GM19025 (cell line): ENCODE data around the gene ODC1.

Source experiments
- ATAC-seq: cut with Tn5 transposase; IDR thresholded peaks from one replicate; pipeline ENCODE4 v1.9.1; 2021; ENCODE audit warnings: mild to moderate bottlenecking, low read depth, moderate library complexity; ENCODE audit not compliant: unreplicated experiment

Gene ODC1

DNA sequence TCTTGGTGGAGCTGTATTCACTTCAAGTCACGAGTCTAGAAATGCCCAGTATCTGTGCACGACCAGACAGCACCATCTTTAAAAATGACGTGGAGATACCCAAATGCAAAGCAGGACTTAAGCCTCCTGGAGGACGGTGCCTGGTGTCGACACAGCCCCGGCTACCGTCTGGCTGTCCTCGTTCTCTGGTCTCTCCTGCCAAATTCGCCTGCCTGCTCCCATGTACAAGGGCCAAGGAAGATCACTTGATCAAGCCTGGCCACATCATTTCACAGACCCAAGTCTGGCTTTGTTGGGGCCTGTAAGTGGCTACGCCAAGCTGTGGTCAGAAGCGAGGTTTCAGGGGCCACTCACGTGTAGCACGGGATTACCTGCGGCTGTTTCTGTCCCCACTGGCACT is 9.4 kb downstream of the ODC1 start:
- ATAC-seq = no peak

DNA sequence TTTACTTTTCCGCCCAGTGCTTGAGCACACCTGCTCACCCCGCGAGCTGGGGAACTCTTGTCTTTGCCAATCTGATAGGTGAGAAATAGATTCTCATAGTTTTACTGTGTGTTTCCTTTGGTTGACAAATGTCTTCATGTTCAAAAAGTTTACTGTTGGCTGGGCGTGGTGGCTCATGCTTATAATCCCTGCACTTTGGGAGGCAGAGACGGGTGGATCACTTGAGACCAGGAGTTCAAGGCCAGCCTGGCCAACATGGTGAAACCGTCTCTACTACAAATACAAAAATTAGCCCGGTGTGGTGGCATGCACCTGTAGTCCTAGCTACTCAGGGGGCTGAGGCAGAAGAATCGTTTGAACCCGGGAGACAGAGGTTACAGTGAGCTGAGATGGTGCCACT is 10.3 kb downstream of the ODC1 start:
- no peak for ATAC-seq

DNA sequence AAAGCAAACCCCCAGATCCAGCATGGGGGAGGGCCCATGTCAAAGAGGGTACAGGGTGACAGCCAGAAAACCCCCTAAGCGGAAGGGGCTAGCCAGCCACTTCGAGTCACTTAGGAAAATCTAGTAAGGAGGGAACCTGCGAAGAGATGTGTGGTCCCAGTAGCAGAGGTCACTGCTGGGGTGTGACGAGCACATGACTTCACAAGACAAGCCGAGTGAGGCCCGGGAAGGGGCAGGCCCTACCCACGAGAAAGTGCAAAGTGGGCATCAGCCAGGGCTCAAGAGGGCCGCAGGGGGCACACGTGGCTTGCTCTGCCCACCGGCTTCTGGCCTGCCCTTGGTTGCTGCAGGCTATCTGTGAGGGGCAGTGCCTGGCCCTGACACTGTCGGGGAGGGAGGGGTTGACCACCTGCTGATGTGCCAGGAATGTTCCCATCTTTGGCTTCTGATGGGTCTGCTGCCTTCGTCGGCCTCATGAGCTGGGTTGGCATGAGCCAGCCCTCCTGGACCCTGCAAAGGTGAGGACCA is 11.5 kb downstream of the ODC1 start:
- no peak for ATAC-seq

DNA sequence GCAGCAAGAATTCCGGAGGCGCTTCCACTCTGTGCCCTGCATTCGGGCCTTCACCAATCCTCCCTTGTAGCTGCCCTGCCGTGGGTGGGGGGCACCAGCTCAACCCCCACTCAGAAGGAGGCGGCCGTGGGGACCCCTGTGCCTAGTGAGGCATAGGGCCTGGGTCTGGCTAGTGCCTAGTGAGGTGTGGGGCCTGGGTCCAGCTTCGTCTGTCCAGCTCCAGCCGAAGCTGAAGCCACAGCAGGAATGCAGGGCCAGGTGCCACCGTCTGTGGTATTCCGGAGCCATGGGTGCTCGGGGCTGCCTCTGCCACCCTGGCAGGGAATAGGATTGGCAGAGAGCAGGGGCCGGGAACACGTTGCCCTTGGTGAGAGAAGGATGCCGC is 12.3 kb downstream of the ODC1 start:
- no peak for ATAC-seq

DNA sequence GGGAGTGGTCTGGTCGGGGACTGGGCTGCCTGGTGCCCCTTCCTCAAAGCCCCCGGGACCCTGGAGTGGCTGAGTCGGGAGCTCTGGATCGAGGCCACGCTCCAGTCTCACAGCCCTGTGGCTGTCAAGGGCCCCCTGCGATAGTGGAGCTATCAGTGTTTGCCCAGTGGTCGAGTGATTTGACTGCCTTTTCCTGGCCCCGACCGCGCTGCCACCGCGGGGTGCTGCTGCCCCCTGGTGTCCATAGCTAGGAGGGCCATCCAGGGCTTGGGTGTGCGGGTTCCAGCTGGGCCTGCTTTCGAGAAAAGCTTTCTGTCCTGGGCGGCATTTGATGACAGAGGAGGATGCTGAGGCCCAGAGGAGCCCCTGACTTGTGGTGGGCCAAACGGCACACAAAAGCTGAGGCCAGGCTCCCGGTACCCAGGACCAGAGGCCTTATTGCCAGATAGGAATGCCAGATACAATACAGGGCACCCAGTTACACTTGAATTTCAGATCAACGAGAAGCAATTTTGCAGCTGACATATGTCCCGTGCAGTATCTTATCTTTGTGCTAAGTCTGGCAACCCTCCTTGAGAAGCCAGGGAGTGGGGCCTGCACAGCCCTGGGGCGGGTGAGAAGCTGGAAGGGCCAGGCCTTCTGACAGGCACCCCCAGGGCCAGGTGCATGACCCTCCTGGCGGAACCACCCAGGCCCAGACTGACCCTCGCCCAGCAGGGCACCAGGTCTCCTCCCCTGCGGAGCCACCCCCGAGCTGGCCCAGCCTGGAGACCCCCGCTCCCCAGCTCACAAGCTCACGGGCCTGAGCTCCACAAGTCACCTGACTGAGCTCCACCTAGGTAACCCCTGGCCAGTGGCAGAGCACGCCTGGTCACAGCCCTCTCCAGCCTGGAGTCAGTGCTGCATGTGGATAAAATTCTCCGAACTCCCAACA is 13.0 kb downstream of the ODC1 start:
- ATAC-seq = no peak

DNA sequence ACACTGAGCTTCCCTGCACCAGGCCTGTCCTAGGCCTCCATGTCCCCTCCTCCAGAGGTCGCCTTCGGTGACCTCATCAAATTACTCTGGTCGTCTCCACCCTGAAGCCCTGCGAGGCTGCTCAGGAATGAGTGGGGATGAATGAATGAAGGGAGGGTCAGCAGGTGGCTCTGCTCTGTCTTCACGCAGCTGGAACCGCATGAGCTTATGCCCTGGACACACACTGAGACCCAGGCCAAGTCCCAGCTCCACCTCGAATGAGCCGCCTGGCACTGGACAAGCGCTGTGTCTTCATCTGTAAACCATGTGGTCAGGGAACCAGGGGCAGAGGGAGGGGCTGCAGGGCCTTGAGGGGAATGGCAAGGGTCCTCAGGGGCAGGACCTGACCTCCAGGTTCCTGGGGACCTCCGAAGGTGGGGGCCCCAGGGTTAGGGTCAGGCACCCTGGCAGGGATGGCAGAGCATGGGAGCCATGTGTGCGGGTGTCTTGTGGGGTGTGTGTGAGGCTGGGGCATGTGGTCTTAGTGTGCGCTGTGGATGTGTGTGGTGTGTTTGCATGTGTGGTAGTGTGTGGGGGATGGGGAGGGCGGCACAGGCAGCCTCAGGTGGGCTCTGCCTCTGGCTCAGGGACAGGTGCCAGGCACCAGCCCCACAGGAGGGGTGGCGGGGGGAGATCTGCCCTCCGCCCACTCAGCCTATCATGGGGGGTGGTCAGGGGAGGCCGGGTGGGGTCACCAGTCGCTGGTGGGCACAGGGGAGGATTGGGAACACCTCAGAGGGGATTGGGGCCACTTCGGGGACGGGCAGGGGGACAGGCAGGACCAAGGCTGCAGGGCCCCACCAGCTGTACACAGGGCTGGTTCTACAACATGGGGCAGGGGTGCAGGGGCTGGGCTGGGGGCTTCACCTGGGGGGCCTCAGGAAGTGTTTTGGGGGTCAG is 13.9 kb downstream of the ODC1 start:
- no peak for ATAC-seq

DNA sequence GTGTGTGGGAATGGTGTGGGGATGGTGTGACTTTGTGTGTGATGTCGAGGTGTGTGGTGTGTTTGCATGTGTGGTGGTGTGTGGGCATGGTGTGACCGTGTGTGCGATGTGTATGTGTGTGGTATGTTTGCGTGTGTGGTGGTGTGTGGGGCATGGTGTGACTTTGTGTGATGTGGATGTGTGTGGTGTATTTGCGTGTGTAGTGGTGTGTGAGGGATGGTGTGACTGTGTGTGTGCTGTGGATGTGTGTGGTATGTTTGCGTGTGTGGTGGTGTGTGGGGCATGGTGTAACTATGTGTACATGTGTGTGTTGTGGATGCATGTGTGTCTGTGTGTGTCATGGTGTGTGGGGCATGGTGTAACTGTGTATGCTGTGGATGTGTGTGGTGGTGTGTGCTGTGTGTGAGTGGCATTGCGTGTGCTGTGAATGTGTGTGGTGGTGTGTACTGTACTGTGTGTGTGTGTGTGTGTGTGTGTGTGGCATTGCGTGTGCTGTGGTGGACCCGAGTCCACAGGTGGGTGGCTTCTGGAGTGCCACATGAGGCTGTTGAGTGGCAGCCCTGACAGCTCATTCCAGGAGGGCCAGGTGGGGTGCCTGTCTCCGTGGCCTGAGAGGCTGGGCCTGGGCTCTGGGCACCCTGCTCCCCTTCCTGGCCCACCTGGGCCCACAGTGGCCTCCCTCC is 14.7 kb downstream of the ODC1 start:
- no peak for ATAC-seq

DNA sequence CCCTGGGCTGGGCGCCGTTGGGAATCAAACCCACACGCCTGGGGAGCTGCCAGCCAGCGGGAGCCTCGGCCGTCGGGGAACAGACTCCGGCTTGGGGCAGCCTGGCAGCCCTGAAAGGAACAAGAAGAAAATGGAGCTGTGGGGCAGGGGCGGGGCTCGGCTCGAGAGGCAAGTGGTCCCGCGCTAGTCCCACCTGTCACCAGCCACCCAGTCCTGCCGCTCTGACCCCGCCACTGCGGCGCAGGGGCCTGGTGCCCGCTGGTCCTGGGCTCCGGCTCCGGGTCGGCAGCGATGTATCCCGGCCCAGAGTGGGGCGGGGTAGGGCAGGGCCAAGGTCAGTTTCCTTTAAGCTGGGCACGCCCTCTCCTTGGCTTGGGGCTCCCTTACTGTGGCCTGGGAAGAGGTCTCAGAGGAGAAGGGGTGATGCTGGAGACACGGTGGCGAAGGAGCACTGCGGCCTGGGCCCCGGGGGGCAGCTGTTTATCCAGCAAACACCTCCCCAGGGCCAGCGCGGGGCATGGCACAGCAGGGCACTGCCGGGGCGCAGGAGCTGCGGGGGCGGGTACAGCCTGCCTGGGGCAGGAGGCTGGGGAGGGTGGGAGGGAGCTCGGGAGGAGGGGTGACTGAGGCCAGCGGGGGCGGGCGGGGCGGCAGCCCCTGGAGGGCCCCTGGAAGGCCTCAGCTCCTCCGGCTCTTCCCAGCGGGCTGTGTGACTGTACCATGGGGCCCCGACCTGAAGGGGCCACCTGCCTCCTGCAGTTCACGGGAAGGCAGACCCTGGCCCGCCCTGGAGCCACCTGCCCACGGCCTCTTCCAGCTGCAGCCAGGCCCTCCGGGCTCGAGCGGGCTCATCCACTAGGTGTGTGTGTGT is 15.6 kb downstream of the ODC1 start:
- ATAC-seq = no peak

DNA sequence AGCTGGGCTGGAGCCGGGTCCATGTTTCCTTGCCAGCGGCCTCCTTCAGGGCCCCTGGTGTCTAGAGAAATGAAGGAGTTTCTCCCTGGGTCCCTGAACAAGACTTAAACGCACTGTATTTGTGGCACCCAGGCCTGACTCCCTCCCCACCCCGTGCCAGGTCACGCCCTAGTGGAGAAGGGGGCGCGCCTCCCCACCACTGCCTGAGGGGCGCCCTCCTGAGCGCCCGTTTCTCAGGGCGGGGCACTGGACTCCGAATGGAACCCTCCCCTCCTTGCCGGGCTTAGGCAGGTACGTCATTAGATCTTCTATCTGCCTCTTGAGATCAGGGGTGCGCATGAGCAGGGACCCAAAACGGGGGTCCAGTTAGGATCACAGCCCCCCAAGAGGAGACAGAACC is 16.3 kb downstream of the ODC1 start:
- ATAC-seq = no peak

DNA sequence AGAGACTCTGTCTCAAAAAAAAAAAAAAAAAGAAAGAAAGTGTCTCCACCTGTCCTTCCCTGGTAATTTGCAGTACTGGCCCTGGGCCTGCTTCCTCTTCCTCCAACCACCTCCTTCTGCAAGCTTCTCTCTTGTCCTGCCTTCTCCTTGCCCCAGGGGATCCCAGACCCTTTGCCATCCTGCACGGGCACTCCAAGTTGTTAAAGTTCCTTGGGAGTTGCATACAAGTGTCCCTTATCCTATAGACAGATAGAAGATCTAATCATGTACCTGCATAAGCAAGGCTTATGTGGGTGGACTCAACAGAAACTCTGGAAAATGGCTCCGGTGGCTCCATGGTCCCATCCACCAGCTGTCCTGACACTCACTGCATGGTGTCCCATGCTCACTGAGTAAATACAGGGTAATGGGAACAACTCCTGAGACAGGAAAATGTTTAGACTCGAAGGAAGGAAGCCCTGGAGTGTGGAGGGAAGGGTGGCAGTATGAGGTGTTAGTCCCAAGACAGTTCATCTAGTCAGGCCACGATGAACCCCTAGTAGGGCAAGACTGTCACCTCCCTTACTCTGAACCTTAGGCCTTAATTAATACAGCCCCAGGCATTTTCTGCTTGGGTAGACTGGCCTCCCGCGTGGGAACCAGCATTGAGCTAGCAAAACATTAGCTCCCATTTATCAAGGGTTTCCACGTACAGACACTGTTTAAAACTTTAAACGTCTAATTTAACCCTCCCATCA is 17.1 kb downstream of the ODC1 start:
- ATAC-seq = no peak

DNA sequence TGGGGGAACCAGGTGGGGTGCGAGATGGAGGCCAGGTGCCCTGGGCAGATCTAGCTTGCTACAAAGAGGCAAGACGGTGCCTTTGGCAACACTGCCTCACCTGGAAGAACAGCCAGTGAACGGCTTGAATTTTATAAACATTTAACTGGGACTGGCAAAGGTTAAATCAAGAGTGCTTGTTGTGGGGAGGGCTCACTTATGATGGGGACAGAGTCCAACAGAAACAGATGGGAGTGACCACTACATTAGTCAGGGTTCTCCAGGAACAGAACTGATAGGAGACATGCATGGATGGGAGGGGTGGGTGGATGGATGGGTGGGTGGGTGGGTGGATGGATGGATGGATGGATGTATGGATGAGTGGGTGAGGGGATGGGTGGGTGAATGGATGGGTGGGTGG is 19.2 kb downstream of the ODC1 start:
- ATAC-seq = no peak

DNA sequence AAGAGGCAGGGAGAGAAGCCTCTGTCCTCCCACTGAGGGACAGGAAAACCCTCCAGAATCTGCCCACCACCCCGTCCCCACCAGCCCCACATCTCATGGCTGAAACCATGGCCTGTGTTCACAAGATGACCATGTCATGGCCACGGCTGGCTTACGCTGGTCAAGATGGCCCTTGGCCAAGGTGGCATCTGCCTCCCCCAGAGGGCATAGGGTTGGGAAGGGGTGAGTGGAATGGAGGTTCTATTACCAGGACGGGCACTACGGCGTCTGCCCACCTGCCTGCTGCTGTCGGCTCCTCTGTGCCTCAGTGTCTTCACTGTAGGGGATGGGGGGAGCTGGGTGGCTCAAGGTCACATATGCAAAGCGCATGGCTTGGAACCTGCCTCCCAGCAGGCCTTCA is 19.8 kb downstream of the ODC1 start:
- ATAC-seq = no peak

DNA sequence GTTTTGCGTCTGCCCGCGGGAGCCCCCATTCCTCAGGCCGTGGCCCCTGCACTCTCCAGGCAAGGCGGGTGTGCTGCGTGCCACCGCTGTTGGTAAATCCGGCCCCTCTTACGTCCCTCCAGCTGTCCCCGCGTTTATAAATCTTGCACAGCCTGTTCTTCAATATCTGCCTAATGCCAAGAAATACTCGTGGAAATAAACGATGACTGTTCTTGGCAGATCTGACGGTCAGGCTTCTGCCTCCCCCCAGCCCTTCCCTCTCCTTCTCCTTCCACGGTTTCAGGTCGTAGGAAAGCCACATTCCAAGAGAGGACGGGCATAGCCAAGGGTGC is 20.5 kb downstream of the ODC1 start:
- ATAC-seq = no peak

DNA sequence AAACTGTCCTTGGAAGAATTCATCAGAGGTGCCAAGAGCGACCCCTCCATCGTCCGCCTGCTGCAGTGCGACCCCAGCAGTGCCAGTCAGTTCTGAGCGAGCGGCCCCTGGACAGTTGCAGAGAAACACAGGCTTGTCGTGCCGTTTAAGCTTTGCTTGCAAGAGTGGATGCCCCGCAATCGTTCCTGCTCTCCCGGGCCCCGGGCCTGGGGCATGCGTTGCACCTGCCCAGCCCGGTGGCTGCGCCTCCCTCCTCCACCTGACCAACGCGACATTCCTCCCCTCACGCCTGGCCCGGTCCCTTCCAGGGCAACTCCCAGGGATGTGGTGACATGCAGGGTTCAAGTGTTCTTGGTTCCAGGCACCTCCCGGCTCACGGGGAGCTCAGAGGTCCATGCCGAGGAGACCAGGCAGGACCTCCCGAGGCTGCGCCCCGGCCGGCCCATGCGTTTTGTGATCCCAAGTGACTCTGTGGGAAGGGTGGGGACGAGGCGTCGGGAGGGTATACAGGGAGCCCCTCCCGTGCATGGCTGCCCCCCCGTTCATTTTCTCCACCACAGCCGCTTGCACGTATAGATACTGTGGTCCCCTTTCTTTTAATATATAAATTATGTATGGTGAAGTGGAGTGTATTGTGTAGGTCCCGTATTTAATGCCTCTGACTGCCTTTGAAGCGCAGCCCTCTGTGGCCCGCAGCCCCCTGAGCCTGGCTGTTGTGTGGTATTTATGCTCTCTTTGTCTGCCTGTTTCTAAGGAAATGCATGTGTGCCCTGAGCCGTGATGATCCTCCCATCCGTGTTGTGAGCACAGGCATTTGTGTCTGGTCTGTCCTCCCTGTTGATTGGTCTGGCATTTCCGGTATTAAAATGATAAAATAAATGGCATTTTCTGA is 21.2 kb downstream of the ODC1 start:
- ATAC-seq = no peak

DNA sequence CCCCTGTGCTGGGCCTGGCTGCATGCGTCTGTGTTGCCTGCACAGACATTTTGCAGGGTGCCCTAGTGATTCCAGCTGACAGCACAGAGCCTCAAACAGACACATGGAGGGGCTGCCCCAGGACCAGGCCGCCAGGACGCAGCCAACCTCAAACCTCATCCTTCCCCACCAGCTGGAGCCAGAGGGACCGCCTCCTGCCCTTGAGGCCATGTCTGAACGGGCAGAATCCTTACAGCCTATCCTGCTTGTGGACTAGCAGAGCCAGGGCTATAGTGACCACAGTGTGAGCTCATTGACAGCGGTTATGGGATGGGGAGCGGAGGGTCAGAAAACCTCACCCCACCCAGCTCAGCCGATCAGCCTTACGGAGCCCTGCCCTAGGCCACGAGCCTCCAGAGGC is 22.4 kb downstream of the ODC1 start:
- no peak for ATAC-seq

DNA sequence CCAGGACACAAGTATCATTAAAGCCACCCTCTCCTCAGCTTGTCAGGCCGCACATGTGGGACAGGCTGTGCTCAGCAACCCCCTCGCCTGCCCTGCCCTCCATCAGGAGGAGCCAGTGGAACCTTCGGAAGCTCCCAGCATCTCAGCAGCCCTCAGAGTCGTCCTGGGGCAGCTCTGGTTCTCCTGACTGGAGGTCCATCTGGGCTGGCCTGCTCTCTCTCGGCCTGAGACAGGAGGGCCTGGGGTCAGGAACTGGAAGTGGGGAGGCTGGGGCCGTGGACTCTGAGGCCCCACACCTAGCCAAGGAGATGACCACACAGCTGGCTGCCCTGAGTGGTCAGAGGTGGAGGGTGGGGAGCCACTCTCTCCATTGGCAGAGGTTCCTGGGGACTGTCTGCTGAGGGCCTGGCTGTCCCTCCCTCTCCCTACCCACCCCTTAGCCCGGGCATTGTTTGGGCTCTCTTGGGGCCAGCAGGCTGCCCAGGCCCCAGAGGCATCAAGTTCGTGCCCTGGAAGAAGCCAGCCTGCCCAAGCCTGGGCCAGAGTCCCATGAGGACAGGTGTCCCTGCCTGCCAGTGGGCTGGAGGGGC is 23.1 kb downstream of the ODC1 start:
- no peak for ATAC-seq

DNA sequence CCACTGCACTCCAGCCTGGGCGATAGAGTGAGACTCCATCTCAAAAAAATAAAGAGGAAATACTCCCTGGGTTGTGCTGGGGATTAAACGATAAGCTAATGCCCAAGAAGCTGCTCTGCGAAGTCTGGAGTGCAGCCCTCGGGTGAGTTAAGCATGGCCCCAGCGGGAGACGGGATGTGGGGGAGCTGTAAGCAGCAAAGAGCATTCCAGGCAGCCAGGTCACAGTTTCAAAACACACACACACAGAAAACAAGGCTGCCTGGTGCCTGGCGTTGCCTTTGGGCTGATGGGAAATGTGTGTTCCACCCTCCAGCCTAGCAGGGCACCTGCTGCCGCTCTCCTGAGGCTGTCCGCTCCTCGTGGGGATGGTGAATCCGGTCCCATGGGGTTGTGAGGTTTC is 24.1 kb downstream of the ODC1 start:
- ATAC-seq = no peak

DNA sequence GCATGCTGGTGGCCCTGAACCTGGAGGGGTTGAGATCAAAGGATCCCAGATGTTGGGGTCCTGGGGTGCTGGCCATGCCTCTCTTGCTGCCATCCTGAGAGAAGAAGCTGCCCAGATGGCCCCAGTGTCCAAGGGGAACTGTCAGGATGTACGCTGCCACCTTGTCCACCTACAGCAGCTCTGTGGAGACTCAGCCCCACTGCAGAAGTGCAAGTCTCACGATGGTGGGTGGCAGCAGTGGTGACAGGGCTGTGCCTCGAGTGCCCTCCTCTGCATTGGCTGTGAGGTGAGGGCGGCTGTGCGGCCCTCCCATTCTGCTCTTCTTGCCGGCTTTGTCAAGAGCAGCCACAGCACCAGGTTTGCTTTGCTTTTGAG is 24.7 kb downstream of the ODC1 start:
- ATAC-seq = no peak
